HepG2 (cell line): Measurements from ENCODE around the gene CTNNA3.

Source experiments
- EZH2 ChIP-seq: conservative IDR thresholded peaks from 2 replicates; pipeline ENCODE4 v1.6.1; 2012; ENCODE audit warnings: mild to moderate bottlenecking, low read depth, low read length, moderate library complexity
- POLR2A ChIP-seq, 2 experiments: IDR thresholded peaks; 2 replicates each; pipeline ENCODE4 v1.6.1; 2011; ENCODE audit warnings: low read depth in 2 of 2, low read length in 2 of 2, mild to moderate bottlenecking in 1 of 2, moderate library complexity in 1 of 2; ENCODE audit not compliant: insufficient read depth in 1 of 2
- SKIL ChIP-seq: sonication (generic); formaldehyde crosslinking; IDR thresholded peaks from 2 replicates; pipeline ENCODE4 v1.8.0; 2022; ENCODE audit warnings: missing genetic modification reagents, mild to moderate bottlenecking, moderate library complexity, borderline replicate concordance
- YY1 ChIP-seq: IDR thresholded peaks from 2 replicates; pipeline ENCODE4 v1.6.1; 2011; ENCODE audit warnings: low read length, low read depth, moderate library complexity, mild to moderate bottlenecking; ENCODE audit not compliant: insufficient read depth, insufficient replicate concordance
- ZC3H13 ChIP-seq: sonication (generic); formaldehyde crosslinking; IDR thresholded peaks from 2 replicates; pipeline ENCODE4 v1.8.1; 2023; ENCODE audit warnings: mild to moderate bottlenecking, missing genetic modification reagents, moderate library complexity
- TF ChIP-seq, protein P1 (sequence below): sonication (generic); formaldehyde crosslinking; IDR thresholded peaks from 2 replicates; pipeline ENCODE4 v1.5.0; 2020; ENCODE audit warnings: mild to moderate bottlenecking, missing genetic modification reagents, moderate library complexity
- TF ChIP-seq, protein P2 (sequence below): sonication (generic); formaldehyde crosslinking; IDR thresholded peaks from 2 replicates; pipeline ENCODE4 v1.5.0; 2020; ENCODE audit warnings: mild to moderate bottlenecking, missing genetic modification reagents

- TF ChIP-seq POLR2A (IDR thresholded peaks at IDR 0.05; ENCODE audit: insufficient read depth in 1 of 2, low read depth in 2 of 2, low read length in 2 of 2) (no peak), ZC3H13 (CRISPR knock-in tag) (no peak), SKIL (CRISPR knock-in tag) (no peak), EZH2 (no peak), YY1 (no peak)
- TF ChIP-seq, protein P1, sequence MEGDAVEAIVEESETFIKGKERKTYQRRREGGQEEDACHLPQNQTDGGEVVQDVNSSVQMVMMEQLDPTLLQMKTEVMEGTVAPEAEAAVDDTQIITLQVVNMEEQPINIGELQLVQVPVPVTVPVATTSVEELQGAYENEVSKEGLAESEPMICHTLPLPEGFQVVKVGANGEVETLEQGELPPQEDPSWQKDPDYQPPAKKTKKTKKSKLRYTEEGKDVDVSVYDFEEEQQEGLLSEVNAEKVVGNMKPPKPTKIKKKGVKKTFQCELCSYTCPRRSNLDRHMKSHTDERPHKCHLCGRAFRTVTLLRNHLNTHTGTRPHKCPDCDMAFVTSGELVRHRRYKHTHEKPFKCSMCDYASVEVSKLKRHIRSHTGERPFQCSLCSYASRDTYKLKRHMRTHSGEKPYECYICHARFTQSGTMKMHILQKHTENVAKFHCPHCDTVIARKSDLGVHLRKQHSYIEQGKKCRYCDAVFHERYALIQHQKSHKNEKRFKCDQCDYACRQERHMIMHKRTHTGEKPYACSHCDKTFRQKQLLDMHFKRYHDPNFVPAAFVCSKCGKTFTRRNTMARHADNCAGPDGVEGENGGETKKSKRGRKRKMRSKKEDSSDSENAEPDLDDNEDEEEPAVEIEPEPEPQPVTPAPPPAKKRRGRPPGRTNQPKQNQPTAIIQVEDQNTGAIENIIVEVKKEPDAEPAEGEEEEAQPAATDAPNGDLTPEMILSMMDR (CRISPR knock-in tag), result no peak
- TF ChIP-seq, protein P2, sequence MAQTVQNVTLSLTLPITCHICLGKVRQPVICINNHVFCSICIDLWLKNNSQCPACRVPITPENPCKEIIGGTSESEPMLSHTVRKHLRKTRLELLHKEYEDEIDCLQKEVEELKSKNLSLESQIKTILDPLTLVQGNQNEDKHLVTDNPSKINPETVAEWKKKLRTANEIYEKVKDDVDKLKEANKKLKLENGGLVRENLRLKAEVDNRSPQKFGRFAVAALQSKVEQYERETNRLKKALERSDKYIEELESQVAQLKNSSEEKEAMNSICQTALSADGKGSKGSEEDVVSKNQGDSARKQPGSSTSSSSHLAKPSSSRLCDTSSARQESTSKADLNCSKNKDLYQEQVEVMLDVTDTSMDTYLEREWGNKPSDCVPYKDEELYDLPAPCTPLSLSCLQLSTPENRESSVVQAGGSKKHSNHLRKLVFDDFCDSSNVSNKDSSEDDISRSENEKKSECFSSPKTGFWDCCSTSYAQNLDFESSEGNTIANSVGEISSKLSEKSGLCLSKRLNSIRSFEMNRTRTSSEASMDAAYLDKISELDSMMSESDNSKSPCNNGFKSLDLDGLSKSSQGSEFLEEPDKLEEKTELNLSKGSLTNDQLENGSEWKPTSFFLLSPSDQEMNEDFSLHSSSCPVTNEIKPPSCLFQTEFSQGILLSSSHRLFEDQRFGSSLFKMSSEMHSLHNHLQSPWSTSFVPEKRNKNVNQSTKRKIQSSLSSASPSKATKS (CRISPR knock-in tag), result no peak
Observed at GRCh38 chr10:65894961-65895360, 1801.0 kb downstream of the CTNNA3 start.
